Panc1 (cell line): Measurements from ENCODE around the gene CRYBG3. TPM values are rescaled to one million over a fixed set of nuclear protein-coding genes. Genes with fewer than 3 reads are reported as not detected.

ENCODE experiments used
- ATAC-seq: fragments of 200-7000 bp; cut with Tn5 transposase; 2 replicates; pipeline ENCODE4 v1.9.1; 2020; ENCODE audit warnings: mild to moderate bottlenecking, moderate library complexity
- BruUV-seq: library from RNA; stranded (reverse); fragments of 400-500 nt; replicated peaks from 2 replicates; lab custom pipeline; 2021; lab: Mats Ljungman, UMichigan
- CTCF ChIA-PET: fragments of 300-600 bp; sonication (Branson Sonifier 250); formaldehyde crosslinking; loops from one replicate; lab custom pipeline; 2022; ENCODE audit warnings: antibody characterized with exemption; lab: Charles Lee
- POLR2A ChIA-PET: fragments of 300-600 bp; sonication (Branson Sonifier 250); formaldehyde crosslinking; loops from one replicate; lab custom pipeline; 2022; ENCODE audit warnings: antibody characterized with exemption; lab: Charles Lee
- DNase-seq: peaks from one replicate; pipeline ENCODE4 v3.0.0-alpha.2; 2010; ENCODE audit warnings: low read depth, low spot score
- H3K27ac ChIP-seq: 2 replicates; pipeline ENCODE4 v1.5.1; 2011; ENCODE audit warnings: mild to moderate bottlenecking, low read length, inconsistent platforms
- H3K27me3 ChIP-seq: fragments of 200-500 bp; sonication (Bioruptor generic); 2 replicates; pipeline ENCODE4 v1.6.0; 2014; ENCODE audit warnings: low read length, inconsistent platforms; ENCODE audit not compliant: control insufficient read depth, insufficient read depth
- H3K36me3 ChIP-seq: fragments of 200-500 bp; sonication (Bioruptor generic); 2 replicates; pipeline ENCODE4 v1.5.1; 2014; ENCODE audit warnings: inconsistent platforms, mild to moderate bottlenecking, low read length, moderate library complexity; ENCODE audit not compliant: control insufficient read depth, insufficient read depth
- H3K4me1 ChIP-seq: 2 replicates; pipeline ENCODE4 v1.5.1; 2011; ENCODE audit warnings: inconsistent platforms, mild to moderate bottlenecking, low read length, moderate library complexity; ENCODE audit not compliant: control insufficient read depth, insufficient read depth
- H3K4me3 ChIP-seq, 2 experiments: 2 replicates each; pipeline ENCODE4 v1.5.1; 2011 to 2012; ENCODE audit warnings: low read depth in 2 of 2, low read length in 2 of 2, mild to moderate bottlenecking in 2 of 2, inconsistent platforms in 1 of 2, moderate library complexity in 1 of 2
- H3K9me3 ChIP-seq: fragments of 200-500 bp; sonication (Bioruptor generic); 2 replicates; pipeline ENCODE4 v1.5.1; 2014; ENCODE audit warnings: low read depth, mild to moderate bottlenecking, inconsistent platforms, low read length, moderate library complexity; ENCODE audit not compliant: control insufficient read depth, insufficient read depth
- POLR2AphosphoS5 ChIP-seq: IDR thresholded peaks from 2 replicates; pipeline ENCODE4 v1.6.1; 2012; ENCODE audit warnings: mild to moderate bottlenecking, low read depth, low read length, moderate library complexity
- SIN3A ChIP-seq: IDR thresholded peaks from 2 replicates; pipeline ENCODE4 v1.6.1; 2012; ENCODE audit warnings: low read depth, mild to moderate bottlenecking, low read length, moderate library complexity, borderline replicate concordance; ENCODE audit not compliant: insufficient read depth
- TCF7L2 ChIP-seq: IDR thresholded peaks from 2 replicates; pipeline ENCODE4 v1.6.1; 2011; ENCODE audit warnings: mild to moderate bottlenecking, low read depth, low read length, inconsistent platforms
- in situ Hi-C: cut with HindIII; loops from 2 replicates; pipeline ENCODE4 v1.10.0; 2016; ENCODE audit warnings: low sequenced_read_pairs, low pct_unique_long_range_greater_than_20kb
- intact Hi-C: fragments of 100-400 bp; cut with micrococcal nuclease; formaldehyde crosslinking; loops from one replicate; pipeline ENCODE4 v1.10.0; 2022; ENCODE audit not compliant: unreplicated experiment
- total RNA-seq: library from RNA; stranded (reverse); gene quantifications from one replicate; pipeline ENCODE4 v1.2.1, GENCODE V29; 2021; ENCODE audit not compliant: unreplicated experiment
- TF ChIP-seq, protein P1 (sequence below): fragments of 450-650 bp; IDR thresholded peaks from 2 replicates; pipeline ENCODE4 v1.5.1; 2017; ENCODE audit warnings: mild to moderate bottlenecking
- TF ChIP-seq, protein P2 (sequence below), 2 experiments: IDR thresholded peaks; 2 replicates each; pipeline ENCODE4 v1.6.1; 2011 to 2012; ENCODE audit warnings: low read depth in 2 of 2, control low read depth in 1 of 2, low read length in 1 of 2, mild to moderate bottlenecking in 1 of 2, moderate library complexity in 1 of 2; ENCODE audit not compliant: insufficient read depth in 1 of 2

CRYBG3 gene
- total RNA-seq, 1 experiment from 2014 or later = 24.6 TPM

DNA sequence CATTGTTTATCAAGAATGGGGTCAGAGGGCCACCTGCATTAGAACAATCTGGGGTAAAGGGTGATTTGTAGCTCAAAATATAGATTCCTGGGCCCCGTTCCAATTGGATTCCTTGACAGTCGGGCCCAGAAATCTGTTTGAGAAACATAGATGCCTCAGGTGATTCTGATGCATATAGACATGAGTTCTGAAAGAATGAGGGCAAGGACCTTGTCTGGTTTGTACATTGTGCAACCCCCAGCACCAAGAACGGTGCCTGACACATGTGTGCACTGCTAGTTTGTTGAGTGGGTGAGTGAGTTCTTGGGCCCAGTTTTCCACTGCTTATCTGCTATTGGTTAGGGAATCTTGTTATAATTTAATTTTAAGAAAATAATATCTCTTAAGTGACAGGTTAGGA lies 16.6 kb downstream of the CRYBG3 start:
- Histone ChIP-seq H3K9me3 (no peaks in the 10 kb centered on the region), H3K4me3 (no peak overlapping the region), H3K4me1 (no peaks in the 10 kb centered on the region), H3K27me3 (no peaks in the 10 kb centered on the region), H3K36me3 (no peaks in the 10 kb centered on the region), H3K27ac (no peak overlapping the region)
- no TSS peak for BruUV-seq
- POLR2A ChIA-PET = no interaction called here
- TF ChIP-seq SIN3A (no peak), POLR2AphosphoS5 (no peak), TCF7L2 (no peak)
- TF ChIP-seq, protein P1, sequence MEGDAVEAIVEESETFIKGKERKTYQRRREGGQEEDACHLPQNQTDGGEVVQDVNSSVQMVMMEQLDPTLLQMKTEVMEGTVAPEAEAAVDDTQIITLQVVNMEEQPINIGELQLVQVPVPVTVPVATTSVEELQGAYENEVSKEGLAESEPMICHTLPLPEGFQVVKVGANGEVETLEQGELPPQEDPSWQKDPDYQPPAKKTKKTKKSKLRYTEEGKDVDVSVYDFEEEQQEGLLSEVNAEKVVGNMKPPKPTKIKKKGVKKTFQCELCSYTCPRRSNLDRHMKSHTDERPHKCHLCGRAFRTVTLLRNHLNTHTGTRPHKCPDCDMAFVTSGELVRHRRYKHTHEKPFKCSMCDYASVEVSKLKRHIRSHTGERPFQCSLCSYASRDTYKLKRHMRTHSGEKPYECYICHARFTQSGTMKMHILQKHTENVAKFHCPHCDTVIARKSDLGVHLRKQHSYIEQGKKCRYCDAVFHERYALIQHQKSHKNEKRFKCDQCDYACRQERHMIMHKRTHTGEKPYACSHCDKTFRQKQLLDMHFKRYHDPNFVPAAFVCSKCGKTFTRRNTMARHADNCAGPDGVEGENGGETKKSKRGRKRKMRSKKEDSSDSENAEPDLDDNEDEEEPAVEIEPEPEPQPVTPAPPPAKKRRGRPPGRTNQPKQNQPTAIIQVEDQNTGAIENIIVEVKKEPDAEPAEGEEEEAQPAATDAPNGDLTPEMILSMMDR = no peak
- TF ChIP-seq, protein P2, sequence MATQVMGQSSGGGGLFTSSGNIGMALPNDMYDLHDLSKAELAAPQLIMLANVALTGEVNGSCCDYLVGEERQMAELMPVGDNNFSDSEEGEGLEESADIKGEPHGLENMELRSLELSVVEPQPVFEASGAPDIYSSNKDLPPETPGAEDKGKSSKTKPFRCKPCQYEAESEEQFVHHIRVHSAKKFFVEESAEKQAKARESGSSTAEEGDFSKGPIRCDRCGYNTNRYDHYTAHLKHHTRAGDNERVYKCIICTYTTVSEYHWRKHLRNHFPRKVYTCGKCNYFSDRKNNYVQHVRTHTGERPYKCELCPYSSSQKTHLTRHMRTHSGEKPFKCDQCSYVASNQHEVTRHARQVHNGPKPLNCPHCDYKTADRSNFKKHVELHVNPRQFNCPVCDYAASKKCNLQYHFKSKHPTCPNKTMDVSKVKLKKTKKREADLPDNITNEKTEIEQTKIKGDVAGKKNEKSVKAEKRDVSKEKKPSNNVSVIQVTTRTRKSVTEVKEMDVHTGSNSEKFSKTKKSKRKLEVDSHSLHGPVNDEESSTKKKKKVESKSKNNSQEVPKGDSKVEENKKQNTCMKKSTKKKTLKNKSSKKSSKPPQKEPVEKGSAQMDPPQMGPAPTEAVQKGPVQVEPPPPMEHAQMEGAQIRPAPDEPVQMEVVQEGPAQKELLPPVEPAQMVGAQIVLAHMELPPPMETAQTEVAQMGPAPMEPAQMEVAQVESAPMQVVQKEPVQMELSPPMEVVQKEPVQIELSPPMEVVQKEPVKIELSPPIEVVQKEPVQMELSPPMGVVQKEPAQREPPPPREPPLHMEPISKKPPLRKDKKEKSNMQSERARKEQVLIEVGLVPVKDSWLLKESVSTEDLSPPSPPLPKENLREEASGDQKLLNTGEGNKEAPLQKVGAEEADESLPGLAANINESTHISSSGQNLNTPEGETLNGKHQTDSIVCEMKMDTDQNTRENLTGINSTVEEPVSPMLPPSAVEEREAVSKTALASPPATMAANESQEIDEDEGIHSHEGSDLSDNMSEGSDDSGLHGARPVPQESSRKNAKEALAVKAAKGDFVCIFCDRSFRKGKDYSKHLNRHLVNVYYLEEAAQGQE (IDR thresholded peaks at IDR 0.05; ENCODE audit: insufficient read depth in 1 of 2, low read depth in 2 of 2, low read length in 1 of 2) = no peak
- intact Hi-C loops = no loop called here
- in situ Hi-C loops = no loop called here
- ATAC-seq (no peak), DNase-seq (no peak)
- CTCF ChIA-PET = no interaction called here

DNA sequence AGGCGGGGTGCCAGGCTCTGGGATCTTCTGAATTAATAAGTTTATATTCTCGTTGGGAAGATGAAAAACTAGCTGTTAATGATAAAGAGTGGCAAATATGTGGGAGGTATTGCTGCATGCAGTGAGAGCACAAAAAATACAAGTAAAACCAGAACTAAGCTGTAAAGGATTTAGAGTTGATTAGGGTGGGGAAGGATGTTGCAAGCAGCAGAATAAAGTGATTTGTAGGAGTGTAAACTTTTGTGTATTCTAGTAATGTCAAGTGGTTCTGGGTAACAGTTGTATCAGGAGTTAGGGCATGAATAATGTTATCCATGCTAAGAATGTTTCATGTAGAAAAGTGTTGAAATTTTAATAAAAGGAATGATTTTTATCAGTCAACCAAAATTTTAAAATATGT lies 18.1 kb downstream of the CRYBG3 start:
- no peak for ATAC-seq
- no peak overlapping the region for H3K27ac ChIP-seq
- TF ChIP-seq, protein P1 = no peak
- no peak for TF ChIP-seq TCF7L2
- TF ChIP-seq POLR2AphosphoS5 = no peak
- TF ChIP-seq, protein P2 (IDR thresholded peaks at IDR 0.05; ENCODE audit: insufficient read depth in 1 of 2, low read depth in 2 of 2, low read length in 1 of 2) = no peak
- no peak for TF ChIP-seq SIN3A
- H3K27me3 ChIP-seq = no peaks in the 10 kb centered on the region
- no peak overlapping the region for H3K4me3 ChIP-seq
- no peaks in the 10 kb centered on the region for H3K9me3 ChIP-seq
- ChIA-PET POLR2A (no interaction called here), CTCF (interaction anchor here (0.9 kb wide), 1 partner anchor 364 kb away, joined by 4 read pairs; no protein-coding TSS in a partner anchor)
- in situ Hi-C loops (no loop called here), intact Hi-C loops (no loop called here)
- no peaks in the 10 kb centered on the region for H3K4me1 ChIP-seq
- no peak for DNase-seq
- BruUV-seq = no TSS peak
- H3K36me3 ChIP-seq = no peaks in the 10 kb centered on the region
